Astrocyte (in vitro differentiated cells and primary cell): ENCODE results near the gene DPM1. TPM values are rescaled to one million over a fixed set of nuclear protein-coding genes. Genes with fewer than 3 reads are reported as not detected.

Experiments used
- DNase-seq: peaks from one replicate; pipeline ENCODE4 v3.0.0-alpha.2; 2010; ENCODE audit warnings: low read depth
- FAIRE-seq: peaks from 2 replicates; lab custom pipeline; 2011; peaks lifted over from hg19 to GRCh38; lab: Jason Lieb, UNC
- H2AFZ ChIP-seq: 2 replicates; pipeline ENCODE4 v1.6.0; 2012; ENCODE audit warnings: low read depth, low read length, inconsistent platforms
- H3K27ac ChIP-seq: 2 replicates; pipeline ENCODE4 v1.5.1; 2011; ENCODE audit warnings: low read depth, low read length, inconsistent platforms
- H3K27me3 ChIP-seq: 2 replicates; pipeline ENCODE4 v1.6.0; 2011; ENCODE audit warnings: low read length, inconsistent platforms; ENCODE audit not compliant: insufficient read depth
- H3K36me3 ChIP-seq: 2 replicates; pipeline ENCODE4 v1.5.1; 2011; ENCODE audit warnings: low read length, inconsistent platforms; ENCODE audit not compliant: insufficient read depth
- H3K4me1 ChIP-seq: 2 replicates; pipeline ENCODE4 v1.5.1; 2011; ENCODE audit warnings: low read length, inconsistent platforms; ENCODE audit not compliant: insufficient read depth
- H3K4me2 ChIP-seq: 2 replicates; pipeline ENCODE4 v1.6.0; 2012; ENCODE audit warnings: low read length, inconsistent platforms
- H3K4me3 ChIP-seq: 2 replicates; pipeline ENCODE4 v1.5.1; 2011; ENCODE audit warnings: low read depth, mild to moderate bottlenecking, low read length, inconsistent platforms; ENCODE audit not compliant: insufficient read depth
- H3K79me2 ChIP-seq: 2 replicates; pipeline ENCODE4 v1.6.0; 2012; ENCODE audit warnings: mild to moderate bottlenecking, low read length, inconsistent platforms; ENCODE audit not compliant: insufficient read depth
- H3K9ac ChIP-seq: 2 replicates; pipeline ENCODE4 v1.6.0; 2012; ENCODE audit warnings: mild to moderate bottlenecking, low read length, inconsistent platforms
- H3K9me3 ChIP-seq: 2 replicates; pipeline ENCODE4 v1.5.1; 2012; ENCODE audit warnings: low read depth, mild to moderate bottlenecking, low read length, inconsistent platforms; ENCODE audit not compliant: insufficient read depth
- H4K20me1 ChIP-seq: 2 replicates; pipeline ENCODE4 v1.6.0; 2012; ENCODE audit warnings: low read length, inconsistent platforms; ENCODE audit not compliant: insufficient read depth
- H3K27ac Mint-ChIP-seq: one replicate; pipeline ENCODE4 v1.8.0; 2021; ENCODE audit warnings: mild to moderate bottlenecking, mixed read lengths; ENCODE audit not compliant: unreplicated experiment
- H3K27me3 Mint-ChIP-seq: one replicate; pipeline ENCODE4 v1.8.0; 2021; ENCODE audit warnings: low read depth, mixed read lengths; ENCODE audit not compliant: unreplicated experiment
- H3K36me3 Mint-ChIP-seq: one replicate; pipeline ENCODE4 v1.8.0; 2021; ENCODE audit warnings: low read depth, mixed read lengths; ENCODE audit not compliant: unreplicated experiment
- H3K4me1 Mint-ChIP-seq: one replicate; pipeline ENCODE4 v1.8.0; 2021; ENCODE audit warnings: low read depth, mixed read lengths; ENCODE audit not compliant: unreplicated experiment
- H3K4me3 Mint-ChIP-seq: one replicate; pipeline ENCODE4 v1.8.0; 2021; ENCODE audit warnings: mild to moderate bottlenecking, moderate library complexity, mixed read lengths; ENCODE audit not compliant: unreplicated experiment
- H3K9me3 Mint-ChIP-seq: one replicate; pipeline ENCODE4 v1.8.0; 2021; ENCODE audit warnings: mild to moderate bottlenecking, mixed read lengths; ENCODE audit not compliant: unreplicated experiment
- EZH2 ChIP-seq: IDR thresholded peaks from 2 replicates; pipeline ENCODE4 v1.6.1; 2012; ENCODE audit warnings: mild to moderate bottlenecking, low read length, inconsistent platforms; ENCODE audit not compliant: insufficient read depth
- total RNA-seq: library from RNA; stranded (reverse); gene quantifications from 2 replicates; pipeline ENCODE4 v1.2.1, GENCODE V29; 2021
- TF ChIP-seq, protein P1 (sequence below): IDR thresholded peaks from 2 replicates; pipeline ENCODE4 v1.5.1; 2011; ENCODE audit warnings: low read depth, mild to moderate bottlenecking, inconsistent platforms, low read length, moderate library complexity; ENCODE audit not compliant: insufficient read depth

DPM1 gene
- total RNA-seq, 1 donor from 2014 or later: 63.4 TPM

DNA sequence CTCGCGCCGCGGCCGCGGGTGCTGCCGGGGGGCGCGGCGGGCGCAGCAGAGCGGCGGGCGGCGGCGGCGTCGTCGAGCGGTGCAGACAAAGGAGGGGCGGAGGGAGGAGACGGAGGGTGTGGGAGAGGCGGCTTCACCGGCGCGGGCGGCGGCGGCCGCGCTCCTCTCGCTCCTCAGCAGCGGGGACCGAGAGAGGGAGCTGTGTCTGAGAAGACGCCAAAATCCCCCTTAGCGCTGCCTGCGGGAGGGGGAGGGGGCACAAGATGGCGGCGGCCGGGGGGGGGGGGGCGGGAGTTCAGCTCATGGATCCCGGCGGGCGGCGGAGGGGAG lies 27.4 kb downstream of the DPM1 start:
- Histone ChIP-seq H4K20me1 (peaks cover 37% of the 10 kb centered on the region), H3K4me1 (peaks cover 17% of the 10 kb centered on the region), H3K9me3 (no peaks in the 10 kb centered on the region), H3K36me3 (peaks cover 48% of the 10 kb centered on the region), H3K27ac (peak overlapping the region; percentile 93), H2AFZ (no peak overlapping the region), H3K4me3 (peak overlapping the region; percentile 53), H3K9ac (peak overlapping the region; percentile 82), H3K27me3 (no peaks in the 10 kb centered on the region), H3K79me2 (peaks cover 50% of the 10 kb centered on the region), H3K4me2 (peak overlapping the region; percentile 87)
- no peak for DNase-seq
- no peak for TF ChIP-seq EZH2
- TF ChIP-seq, protein P1, sequence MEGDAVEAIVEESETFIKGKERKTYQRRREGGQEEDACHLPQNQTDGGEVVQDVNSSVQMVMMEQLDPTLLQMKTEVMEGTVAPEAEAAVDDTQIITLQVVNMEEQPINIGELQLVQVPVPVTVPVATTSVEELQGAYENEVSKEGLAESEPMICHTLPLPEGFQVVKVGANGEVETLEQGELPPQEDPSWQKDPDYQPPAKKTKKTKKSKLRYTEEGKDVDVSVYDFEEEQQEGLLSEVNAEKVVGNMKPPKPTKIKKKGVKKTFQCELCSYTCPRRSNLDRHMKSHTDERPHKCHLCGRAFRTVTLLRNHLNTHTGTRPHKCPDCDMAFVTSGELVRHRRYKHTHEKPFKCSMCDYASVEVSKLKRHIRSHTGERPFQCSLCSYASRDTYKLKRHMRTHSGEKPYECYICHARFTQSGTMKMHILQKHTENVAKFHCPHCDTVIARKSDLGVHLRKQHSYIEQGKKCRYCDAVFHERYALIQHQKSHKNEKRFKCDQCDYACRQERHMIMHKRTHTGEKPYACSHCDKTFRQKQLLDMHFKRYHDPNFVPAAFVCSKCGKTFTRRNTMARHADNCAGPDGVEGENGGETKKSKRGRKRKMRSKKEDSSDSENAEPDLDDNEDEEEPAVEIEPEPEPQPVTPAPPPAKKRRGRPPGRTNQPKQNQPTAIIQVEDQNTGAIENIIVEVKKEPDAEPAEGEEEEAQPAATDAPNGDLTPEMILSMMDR: no peak
- H3K9me3 Mint-ChIP-seq: no peaks in the 10 kb centered on the region
- FAIRE-seq: no peak
- H3K27me3 Mint-ChIP-seq: no peaks in the 10 kb centered on the region
- H3K27ac Mint-ChIP-seq: peak overlapping the region; percentile 85
- H3K4me3 Mint-ChIP-seq: peak overlapping the region; percentile 83
- peaks cover 9% of the 10 kb centered on the region for H3K36me3 Mint-ChIP-seq
- H3K4me1 Mint-ChIP-seq: peaks cover 17% of the 10 kb centered on the region

DNA sequence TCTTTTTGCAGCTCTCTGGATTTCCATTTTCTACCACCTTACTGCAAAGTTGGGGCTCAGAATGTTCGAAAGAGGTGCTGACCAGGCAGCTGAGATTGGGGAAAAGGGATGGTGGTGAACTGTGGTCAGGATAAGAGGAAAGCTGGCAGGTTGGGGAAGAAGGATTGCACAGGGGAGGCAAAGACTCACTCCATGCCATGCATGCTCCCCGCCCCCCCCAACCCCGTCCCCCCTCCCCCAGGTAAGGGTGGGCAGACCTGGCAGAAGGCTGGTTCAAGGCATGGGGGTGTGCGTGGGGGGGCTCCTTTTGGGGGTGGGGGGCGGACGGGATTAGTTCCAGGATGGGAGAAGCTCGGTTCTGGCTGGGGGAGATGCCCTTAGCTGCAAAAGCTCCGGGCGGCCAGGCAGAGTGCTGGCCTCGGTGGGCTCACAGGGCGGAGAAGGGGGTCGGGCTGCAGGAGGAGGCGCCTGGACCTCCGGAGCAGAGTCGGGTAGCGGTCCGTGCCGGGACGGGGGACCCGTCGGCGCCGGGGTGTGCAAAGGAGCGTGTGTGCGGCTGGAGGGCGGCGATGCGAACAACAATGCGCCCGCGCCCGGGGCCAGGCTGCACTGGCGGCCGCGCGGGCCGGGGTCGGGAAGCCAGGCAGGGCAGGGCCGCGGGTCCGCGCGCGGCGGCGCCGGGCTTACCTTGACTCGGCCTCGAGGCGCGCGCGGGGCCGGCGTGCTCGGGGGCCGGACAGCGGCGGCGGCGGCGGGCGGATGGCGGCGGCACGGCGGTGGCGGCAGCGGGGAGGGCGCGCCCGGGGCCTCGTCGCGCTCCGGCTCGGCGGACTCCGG lies 28.0 kb downstream of the DPM1 start:
- peaks cover 9% of the 10 kb centered on the region for H3K36me3 Mint-ChIP-seq
- TF ChIP-seq, protein P1: no peak
- TF ChIP-seq EZH2: no peak
- H3K4me1 ChIP-seq: peaks cover 19% of the 10 kb centered on the region
- no peaks in the 10 kb centered on the region for H3K9me3 Mint-ChIP-seq
- peak overlapping the region; percentile 82 for H3K9ac ChIP-seq
- H3K36me3 ChIP-seq: peaks cover 44% of the 10 kb centered on the region
- peaks cover 17% of the 10 kb centered on the region for H3K4me1 Mint-ChIP-seq
- FAIRE-seq (no peak), DNase-seq (no peak)
- peaks cover 43% of the 10 kb centered on the region for H4K20me1 ChIP-seq
- peak overlapping the region; percentile 98 for H3K27ac Mint-ChIP-seq
- peaks cover 55% of the 10 kb centered on the region for H3K79me2 ChIP-seq
- H2AFZ ChIP-seq: no peak overlapping the region
- peak overlapping the region; percentile 89 for H3K4me3 ChIP-seq
- H3K4me2 ChIP-seq: peak overlapping the region; percentile 92
- no peaks in the 10 kb centered on the region for H3K9me3 ChIP-seq
- H3K4me3 Mint-ChIP-seq: peak overlapping the region; percentile 98
- H3K27me3 Mint-ChIP-seq: no peaks in the 10 kb centered on the region
- H3K27me3 ChIP-seq: no peaks in the 10 kb centered on the region
- H3K27ac ChIP-seq: peak overlapping the region; percentile 93
